Right lobe of liver (tissue), 6 donors: ENCODE results near the gene ETFB. TPM values are rescaled to one million over a fixed set of nuclear protein-coding genes. Genes with fewer than 3 reads are reported as not detected.

ENCODE experiments used
- ATAC-seq, 4 donors: fragments of 200-7000 bp; cut with Tn5 transposase; one replicate each; pipeline ENCODE4 v1.9.1; 2020; ENCODE audit warnings: mild to moderate bottlenecking in 4 of 4, moderate library complexity in 4 of 4
- DNase-seq, 3 donors: peaks; one replicate each; pipeline ENCODE4 v3.0.0-alpha.2; 2020
- H3K27ac ChIP-seq, 3 donors: fragments of 200-600 bp; one replicate each; pipeline ENCODE4 v1.8.0; 2022
- H3K27me3 ChIP-seq, 2 donors: fragments of 200-600 bp; one replicate each; pipeline ENCODE4 v1.8.0; 2022
- H3K36me3 ChIP-seq, 4 donors: fragments of 200-600 bp; sonication (generic) in 1 of 4; one replicate each; pipeline versions ENCODE4 v1.5.1 to v1.8.0; 2017 to 2022; ENCODE audit warnings: control low read depth in 1 of 4
- H3K4me1 ChIP-seq, 4 donors: fragments of 200-600 bp; sonication (generic) in 1 of 4; one replicate each; pipeline versions ENCODE4 v1.5.1 to v1.8.0; 2017 to 2022; ENCODE audit warnings: control low read depth in 1 of 4
- H3K4me3 ChIP-seq, 3 donors: fragments of 200-600 bp; one replicate each; pipeline ENCODE4 v1.8.0; 2022
- H3K9me3 ChIP-seq, 4 donors: fragments of 200-600 bp; sonication (generic) in 1 of 4; one replicate each; pipeline versions ENCODE4 v1.5.1 to v1.8.0; 2017 to 2022; ENCODE audit warnings: control low read depth in 1 of 4
- POLR2A ChIP-seq: fragments of 450-650 bp; IDR thresholded peaks from one replicate; pipeline ENCODE4 v1.6.1; 2017; ENCODE audit warnings: antibody characterized with exemption, mild to moderate bottlenecking
- WGBS: methylation state at CpG from one replicate; pipeline ENCODE4 v1.1.6; 2018; ENCODE audit warnings: low coverage, low lambda C conversion rate; ENCODE audit not compliant: insufficient coverage; ENCODE audit errors: missing lambda C conversion rate; 5-methylcytosine and 5-hydroxymethylcytosine counted together
- intact Hi-C, 2 donors: fragments of 100-400 bp; cut with DNase I; formaldehyde crosslinking; loops; one replicate each; pipeline versions ENCODE4 v1.11.2 to v1.14.1; 2022
- total RNA-seq, 6 experiments: library from RNA; depleted of rRNA in 2 of 6; stranded (reverse); fragments of >200 nt in 2 of 6; fragmentation: NEBNext Ultra II Directional in 3 of 6; extraction: Animal tissue kit (Norgen Biotek cat#: 25700) in 3 of 6; gene quantifications; one replicate each; pipeline versions ENCODE4 v1.1.0 to v1.2.4, GENCODE V29; 2016 to 2023
- TF ChIP-seq, protein P1 (sequence below), 4 donors: fragments of 200-600 bp in 3 of 4; fragments of 450-650 bp in 1 of 4; IDR thresholded peaks; one replicate each; pipeline versions ENCODE4 v1.5.1 to v1.8.0; 2016 to 2022; ENCODE audit warnings: antibody characterized with exemption in 4 of 4, mild to moderate bottlenecking in 2 of 4
- donor health status: DM: no; HTN: yes; CAD: no.
- donor health status: DM: no; HTN: no; CAD: no.
- donor health status: DM: no; HTN: no; CAD: no.
- donor health status: DM: no; HTN: yes; CAD: no.
- donor health status: DM: no; HTN: yes; CAD: no.

The ETFB gene
- total RNA-seq, 6 experiments from 2014 or later: 210 to 439 (median 345) TPM

DNA sequence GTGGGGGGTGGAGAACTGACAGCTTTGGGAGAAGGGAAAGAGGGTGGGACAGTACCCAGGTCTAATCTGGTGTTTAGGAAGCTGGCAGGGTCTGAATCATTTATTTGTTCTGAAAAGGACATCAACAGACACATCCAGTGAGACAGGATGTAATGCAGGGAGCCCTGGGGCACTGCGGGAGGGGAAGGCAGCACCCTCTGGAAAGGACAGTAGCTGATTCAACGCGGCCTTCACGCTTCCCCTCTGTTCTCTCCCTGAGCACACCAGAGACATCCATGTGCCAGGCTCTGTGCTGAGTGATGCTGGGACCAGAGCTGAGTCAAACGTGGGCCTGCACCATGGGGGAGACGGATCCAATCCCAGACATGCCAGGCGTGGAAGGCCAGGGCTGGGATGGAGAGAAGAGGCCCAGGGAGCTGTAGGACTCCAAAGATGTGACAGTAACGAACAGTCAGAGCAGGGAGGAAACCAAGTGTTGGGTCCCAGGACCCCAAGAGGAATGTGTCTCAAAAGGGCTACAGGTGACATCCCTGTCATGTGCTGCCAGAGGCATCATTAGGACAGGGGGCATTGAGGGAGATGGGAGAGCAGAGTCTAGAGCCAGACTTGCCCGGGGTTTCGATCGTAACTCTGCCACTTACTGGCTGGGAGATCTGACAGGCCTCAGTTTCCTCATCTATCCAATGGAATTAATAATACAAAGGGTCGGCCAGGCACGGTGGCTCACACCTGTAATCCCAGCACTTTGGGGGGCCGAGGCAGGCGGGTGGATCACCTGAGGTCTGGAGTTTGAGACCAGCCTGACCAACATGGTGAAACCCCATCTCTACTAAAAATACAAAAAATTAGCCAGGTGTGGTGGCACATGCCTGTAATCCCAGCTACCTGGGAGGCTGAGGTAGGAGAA, 1.7 kb downstream of the ETFB start:
- 24% methylated on average over 9 of the region's 15 CpGs for WGBS
- Histone ChIP-seq H3K4me1 (peaks cover 0 to 44% (median 7%) of the 10 kb centered on the region in 4 donors), H3K9me3 (no peaks in the 10 kb centered on the region), H3K4me3 (peak overlapping the region in 2 of 3 donors; percentile 83 to 92), H3K36me3 (no peaks in the 10 kb centered on the region), H3K27me3 (no peaks in the 10 kb centered on the region), H3K27ac (peak overlapping the region; percentile 94 to 96 (median 95))
- intact Hi-C loops: no loop called here
- TF ChIP-seq, protein P1, sequence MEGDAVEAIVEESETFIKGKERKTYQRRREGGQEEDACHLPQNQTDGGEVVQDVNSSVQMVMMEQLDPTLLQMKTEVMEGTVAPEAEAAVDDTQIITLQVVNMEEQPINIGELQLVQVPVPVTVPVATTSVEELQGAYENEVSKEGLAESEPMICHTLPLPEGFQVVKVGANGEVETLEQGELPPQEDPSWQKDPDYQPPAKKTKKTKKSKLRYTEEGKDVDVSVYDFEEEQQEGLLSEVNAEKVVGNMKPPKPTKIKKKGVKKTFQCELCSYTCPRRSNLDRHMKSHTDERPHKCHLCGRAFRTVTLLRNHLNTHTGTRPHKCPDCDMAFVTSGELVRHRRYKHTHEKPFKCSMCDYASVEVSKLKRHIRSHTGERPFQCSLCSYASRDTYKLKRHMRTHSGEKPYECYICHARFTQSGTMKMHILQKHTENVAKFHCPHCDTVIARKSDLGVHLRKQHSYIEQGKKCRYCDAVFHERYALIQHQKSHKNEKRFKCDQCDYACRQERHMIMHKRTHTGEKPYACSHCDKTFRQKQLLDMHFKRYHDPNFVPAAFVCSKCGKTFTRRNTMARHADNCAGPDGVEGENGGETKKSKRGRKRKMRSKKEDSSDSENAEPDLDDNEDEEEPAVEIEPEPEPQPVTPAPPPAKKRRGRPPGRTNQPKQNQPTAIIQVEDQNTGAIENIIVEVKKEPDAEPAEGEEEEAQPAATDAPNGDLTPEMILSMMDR (IDR thresholded peaks at IDR 0.05): no peak
- peak; percentile 54 for TF ChIP-seq POLR2A
- peak in 1 of 3 donors; percentile 63 for DNase-seq
- peak in 1 of 4 donors; percentile 1 for ATAC-seq

DNA sequence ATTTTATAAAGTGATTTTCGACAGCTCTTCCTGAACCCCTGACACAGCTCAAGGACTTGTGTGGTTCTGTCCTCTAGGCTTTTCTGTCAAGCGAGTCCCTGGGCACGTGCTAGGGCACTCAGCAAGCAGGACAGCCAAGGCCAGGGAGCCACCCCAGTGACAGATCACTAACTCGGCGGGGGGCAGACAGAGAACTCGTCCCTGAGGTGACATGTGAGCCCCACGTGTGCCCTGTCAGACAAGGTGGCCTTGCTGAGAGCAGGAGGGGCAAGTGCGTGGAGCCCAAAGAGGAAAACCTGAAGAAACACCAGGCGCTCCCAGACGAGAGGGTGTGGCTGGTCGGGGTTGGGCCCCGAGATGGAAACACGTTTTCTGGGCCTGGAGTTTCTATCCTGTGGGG, 4.9 kb downstream of the ETFB start:
- peak overlapping the region in 1 of 3 donors; percentile 18 for H3K27ac ChIP-seq
- WGBS: 38% methylated on average over 3 of the region's 13 CpGs
- H3K4me3 ChIP-seq: no peak overlapping the region
- H3K9me3 ChIP-seq: no peaks in the 10 kb centered on the region
- DNase-seq (no peak), ATAC-seq (no peak)
- H3K36me3 ChIP-seq: no peaks in the 10 kb centered on the region
- no peaks in the 10 kb centered on the region for H3K27me3 ChIP-seq
- peaks cover 0 to 64% (median 16%) of the 10 kb centered on the region in 4 donors for H3K4me1 ChIP-seq
- TF ChIP-seq POLR2A: no peak
- TF ChIP-seq, protein P1 (IDR thresholded peaks at IDR 0.05): no peak
- intact Hi-C loops: no loop called here

DNA sequence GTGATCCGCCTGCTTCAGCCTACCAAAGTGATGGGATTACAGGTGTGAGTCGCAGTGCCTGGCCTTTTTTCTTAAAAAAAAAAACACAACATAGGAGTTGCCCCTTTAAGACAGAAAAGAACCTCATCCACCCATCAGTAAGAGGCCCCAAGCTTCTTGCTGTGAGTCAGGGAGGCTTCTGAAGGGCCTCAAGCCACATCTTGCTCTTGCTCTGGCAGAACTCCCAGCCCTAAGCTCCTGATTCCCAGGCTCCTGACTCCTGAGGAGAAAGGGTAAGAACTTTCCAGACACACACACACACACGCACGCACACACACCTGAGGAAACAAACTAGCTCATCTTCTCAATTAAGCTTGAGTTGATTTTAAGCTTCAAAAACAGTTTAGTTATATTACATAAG, 6.9 kb downstream of the ETFB start:
- Histone ChIP-seq H3K4me3 (no peak overlapping the region), H3K27me3 (no peaks in the 10 kb centered on the region), H3K36me3 (no peaks in the 10 kb centered on the region), H3K27ac (peak overlapping the region in 1 of 3 donors; percentile 78), H3K4me1 (peaks cover 0 to 67% (median 17%) of the 10 kb centered on the region in 4 donors), H3K9me3 (no peaks in the 10 kb centered on the region)
- TF ChIP-seq, protein P1 (IDR thresholded peaks at IDR 0.05): no peak
- no peak for TF ChIP-seq POLR2A
- DNase-seq (no peak), ATAC-seq (no peak)
- WGBS: 93% methylated on average over 4 of the region's 4 CpGs
- intact Hi-C loops: no loop called here

DNA sequence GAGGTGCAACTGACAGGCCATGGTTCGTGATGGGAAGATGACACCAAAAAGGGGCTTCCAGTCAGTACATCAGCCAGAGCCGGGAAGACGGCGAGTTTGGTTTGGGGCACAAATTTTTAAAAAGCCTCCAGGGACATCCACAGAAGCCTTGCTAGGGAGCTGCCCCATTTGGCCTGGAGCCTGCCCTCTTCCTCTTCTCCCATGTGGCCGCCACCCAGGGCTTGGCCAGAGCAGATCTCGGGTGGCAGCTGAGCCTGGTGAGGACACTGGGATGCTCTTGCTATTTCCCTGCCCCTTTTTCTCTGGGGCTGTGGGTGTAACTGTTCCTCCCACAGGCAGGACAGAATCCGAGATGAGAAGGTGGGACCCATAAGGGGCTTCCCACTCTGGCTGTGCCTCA, 8.2 kb downstream of the ETFB start:
- intact Hi-C loops: no loop called here
- no peak for DNase-seq
- Histone ChIP-seq H3K4me3 (no peak overlapping the region), H3K4me1 (peaks cover 0 to 56% (median 18%) of the 10 kb centered on the region in 4 donors), H3K27me3 (no peaks in the 10 kb centered on the region), H3K27ac (peak overlapping the region in 2 of 3 donors; percentile 31 to 78), H3K9me3 (no peaks in the 10 kb centered on the region), H3K36me3 (peaks cover 0 to 2% (median under 1%) of the 10 kb centered on the region in 4 donors)
- ATAC-seq: peak in 1 of 4 donors; percentile 24
- 80% methylated on average over 2 of the region's 7 CpGs for WGBS
- TF ChIP-seq, protein P1 (IDR thresholded peaks at IDR 0.05): no peak
